GM12878 (cell line): Measurements from ENCODE around the gene DUSP10. TPM values are rescaled to one million over a fixed set of nuclear protein-coding genes. Genes with fewer than 3 reads are reported as not detected.

Source experiments
- ATAC-seq: fragments of 200-7000 bp; cut with Tn5 transposase; 3 replicates; pipeline ENCODE4 v1.9.1; 2020; ENCODE audit warnings: mild to moderate bottlenecking, moderate library complexity
- BruUV-seq: library from RNA; stranded (reverse); fragments of 400-500 nt; replicated peaks from 2 replicates; lab custom pipeline; 2021; lab: Mats Ljungman, UMichigan
- CTCF ChIA-PET: fragments of 300-600 bp; sonication (Branson Sonifier 250); formaldehyde crosslinking; extraction: SDS; loops from one replicate; lab custom pipeline; 2021; ENCODE audit warnings: inconsistent platforms; lab: Yijun Ruan, JAX
- POLR2A ChIA-PET: fragments of 350-600 bp; formaldehyde crosslinking; extraction: SDS; loops from one replicate; lab custom pipeline; 2021; ENCODE audit warnings: inconsistent platforms; lab: Charles Lee
- RAD21 ChIA-PET: fragments of 300-600 bp; sonication (Branson Sonifier 250); formaldehyde crosslinking; loops from one replicate; lab custom pipeline; 2023; ENCODE audit warnings: antibody characterized with exemption; ENCODE audit not compliant: unreplicated experiment; lab: Charles Lee
- SMC1A ChIA-PET: fragments of 300-600 bp; sonication (Branson Sonifier 250); formaldehyde crosslinking; loops from one replicate; lab custom pipeline; 2023; ENCODE audit not compliant: unreplicated experiment, uncharacterized antibody; lab: Charles Lee
- DNase-seq: peaks from one replicate; pipeline ENCODE4 v3.0.0-alpha.2; 2011; ENCODE audit warnings: low read depth, low spot score
- FAIRE-seq: peaks from 3 replicates; lab custom pipeline; 2011; peaks lifted over from hg19 to GRCh38; lab: Jason Lieb, UNC
- H2AFZ ChIP-seq: 2 replicates; pipeline ENCODE4 v1.6.0; 2011; ENCODE audit warnings: low read depth, low read length, control low read depth; ENCODE audit not compliant: control insufficient read depth
- H3K27ac ChIP-seq: 2 replicates; pipeline ENCODE4 v1.5.1; 2011; ENCODE audit warnings: control low read depth; ENCODE audit not compliant: control insufficient read depth, insufficient read depth
- H3K27me3 ChIP-seq, 2 experiments: replicated peaks in 1 of 2; 2 replicates each; pipeline versions ENCODE4 v1.6.0 to v1.6.1; 2011; ENCODE audit warnings: low read length in 1 of 2; ENCODE audit not compliant: control insufficient read depth in 2 of 2, insufficient read depth in 2 of 2
- H3K36me3 ChIP-seq, 2 experiments: 2 replicates each; pipeline ENCODE4 v1.5.1; 2011; ENCODE audit warnings: low read length in 1 of 2; ENCODE audit not compliant: control insufficient read depth in 2 of 2, insufficient read depth in 2 of 2
- H3K4me1 ChIP-seq: 2 replicates; pipeline ENCODE4 v1.6.1; 2011; ENCODE audit warnings: mild to moderate bottlenecking, low read length, moderate library complexity, mixed read lengths; ENCODE audit not compliant: control insufficient read depth, insufficient read depth
- H3K4me2 ChIP-seq: 2 replicates; pipeline ENCODE4 v1.6.0; 2011; ENCODE audit warnings: control low read depth; ENCODE audit not compliant: control insufficient read depth, insufficient read depth
- H3K4me3 ChIP-seq: fragments of 200-600 bp; sonication (generic); 2 replicates; pipeline ENCODE4 v1.5.1; 2016
- H3K79me2 ChIP-seq: 2 replicates; pipeline ENCODE4 v1.6.0; 2011; ENCODE audit warnings: low read length; ENCODE audit not compliant: control insufficient read depth, insufficient read depth
- H3K9ac ChIP-seq: 2 replicates; pipeline ENCODE4 v1.8.0; 2011; ENCODE audit warnings: low read length, control low read depth, mixed read lengths; ENCODE audit not compliant: control insufficient read depth, insufficient read depth
- H3K9me3 ChIP-seq: replicated peaks from 3 replicates; pipeline ENCODE4 v1.5.1; 2011; ENCODE audit warnings: mild to moderate bottlenecking, low read length; ENCODE audit not compliant: control insufficient read depth, insufficient read depth
- H4K20me1 ChIP-seq: 2 replicates; pipeline ENCODE4 v1.6.0; 2011; ENCODE audit not compliant: control insufficient read depth, insufficient read depth
- BRCA1 ChIP-seq: IDR thresholded peaks from 2 replicates; pipeline ENCODE4 v1.6.1; 2011; ENCODE audit warnings: low read depth, low read length, improper control_type of control experiment
- CHD2 ChIP-seq: IDR thresholded peaks from 2 replicates; pipeline ENCODE4 v1.6.1; 2011; ENCODE audit warnings: low read depth, low read length, improper control_type of control experiment, borderline replicate concordance
- EZH2 ChIP-seq: IDR thresholded peaks from 2 replicates; pipeline ENCODE4 v1.6.1; 2012; ENCODE audit warnings: low read depth, mild to moderate bottlenecking, control low read depth, inconsistent platforms, low read length, borderline replicate concordance; ENCODE audit not compliant: control insufficient read depth
- HDAC2 ChIP-seq: fragments of 200-600 bp; sonication (generic); IDR thresholded peaks from 2 replicates; pipeline ENCODE4 v1.6.1; 2017
- MTA3 ChIP-seq: IDR thresholded peaks from 2 replicates; pipeline ENCODE4 v1.6.1; 2012; ENCODE audit warnings: low read length, inconsistent platforms, borderline replicate concordance
- MYB ChIP-seq: fragments of 150-350 bp; IDR thresholded peaks from 2 replicates; pipeline ENCODE4 v1.6.1; 2014; ENCODE audit warnings: mild to moderate bottlenecking, low read depth, low read length, borderline replicate concordance
- RB1 ChIP-seq: fragments of 450-650 bp; formaldehyde crosslinking; IDR thresholded peaks from 2 replicates; pipeline ENCODE4 v1.6.1; 2017; ENCODE audit warnings: mild to moderate bottlenecking, borderline replicate concordance
- ZBTB40 ChIP-seq: fragments of 450-650 bp; IDR thresholded peaks from 2 replicates; pipeline ENCODE4 v1.6.1; 2016; ENCODE audit warnings: mild to moderate bottlenecking, moderate library complexity, borderline replicate concordance
- in situ Hi-C: fragments of 300-500 bp; cut with MboI; formaldehyde crosslinking; loops from 9 replicates; pipeline ENCODE4 v1.14.3; 2018; ENCODE audit warnings: mixed read lengths
- intact Hi-C: fragments of 100-400 bp; cut with micrococcal nuclease; formaldehyde crosslinking; loops from one replicate; pipeline ENCODE4 v1.14.2; 2022; ENCODE audit not compliant: unreplicated experiment
- polyA plus RNA-seq, 11 experiments: library from polyadenylated mRNA; depleted of rRNA in 4 of 11; unstranded in 6 of 11; stranded (reverse) in 5 of 11; fragments of >200 nt; fragmentation: Nextera tagmentation in 4 of 11; fragmentation: Illumina TruSeq in 1 of 11; extraction: Ambion mirVana in 4 of 11; extraction: Trizol in 1 of 11; gene quantifications; 1 replicate in 1 of 11; 2 replicates in 10 of 11; pipeline versions ENCODE4 v1.2.1 to v1.2.3, GENCODE V29; 2011 to 2016; ENCODE audit warnings: inconsistent platforms in 2 of 11, missing spikeins in 2 of 11, low read depth in 1 of 11
- total RNA-seq, 4 experiments: library from RNA; depleted of rRNA in 3 of 4; stranded (reverse); fragments of >200 nt in 3 of 4; fragmentation: Illumina TruSeq in 1 of 4; extraction: Trizol in 1 of 4; gene quantifications; 2 replicates each; pipeline versions ENCODE4 v1.2.1 to v1.2.3, GENCODE V29; 2013 to 2021

Gene DUSP10
- total and polyA plus RNA-seq, 10 of the 15 experiments (the other 5 are each of a cell fraction or from before 2014, with no cell fraction given) = 20.3 to 38.4 (median 27.8) TPM

- no peaks in the 10 kb centered on the region for H3K79me2 ChIP-seq
- RAD21 ChIA-PET = no interaction called here
- SMC1A ChIA-PET = interaction anchor here (1.0 to 1.7 kb wide), 3 partner anchors 9 to 49 kb away, joined by 3 to 7 read pairs (median 4); no protein-coding TSS in a partner anchor
- no peak for TF ChIP-seq CHD2
- no peak for TF ChIP-seq EZH2
- no peak for TF ChIP-seq MTA3
- TF ChIP-seq MYB = no peak
- peak; percentile 73 for TF ChIP-seq ZBTB40
- TF ChIP-seq BRCA1 = no peak
- no peak for TF ChIP-seq RB1
- TF ChIP-seq HDAC2 = no peak
- H3K4me2 ChIP-seq = no peak overlapping the region
- H3K27me3 ChIP-seq = no peaks in the 10 kb centered on the region
- H3K27ac ChIP-seq = no peak overlapping the region
- no peaks in the 10 kb centered on the region for H3K4me1 ChIP-seq
- POLR2A ChIA-PET = interaction anchor here (0.8 to 1.4 kb wide), 2 partner anchors 14 to 24 kb away, joined by 3 to 4 read pairs; no protein-coding TSS in a partner anchor
- 0 out of 3 replicates have a peak, but pooled peaks cover 2% of the 10 kb centered on the region for H3K9me3 ChIP-seq
- no peak overlapping the region for H3K4me3 ChIP-seq
- H3K9ac ChIP-seq = no peak overlapping the region
- DNase-seq (no peak), ATAC-seq (no peak), FAIRE-seq (no peak)
- intact Hi-C loops (no loop called here), in situ Hi-C loops (no loop called here)
- no TSS peak for BruUV-seq
- H4K20me1 ChIP-seq = no peaks in the 10 kb centered on the region
- H2AFZ ChIP-seq = no peak overlapping the region
- H3K36me3 ChIP-seq = no peaks in the 10 kb centered on the region; a peak in 2 of 4 replicates
- CTCF ChIA-PET = interaction anchor here (0.7 kb wide), 1 partner anchor 46 kb away, joined by 3 read pairs; no protein-coding TSS in a partner anchor
Measured at GRCh38 chr1:221694109-221694508, 47.8 kb downstream of the DUSP10 start.
